CD4-positive, alpha-beta memory T cell (primary cell): ENCODE results near the gene FGFR1OP2. TPM values are rescaled to one million over a fixed set of nuclear protein-coding genes. Genes with fewer than 3 reads are reported as not detected.

ENCODE experiments used
- CTCF ChIA-PET: fragments of 350-600 bp; sonication (Branson Sonifier 250); formaldehyde crosslinking; loops from one replicate; lab custom pipeline; 2021; ENCODE audit warnings: inconsistent platforms; ENCODE audit not compliant: partially characterized antibody; lab: Charles Lee
- POLR2A ChIA-PET: fragments of 350-600 bp; sonication (Branson Sonifier 250); formaldehyde crosslinking; loops from one replicate; lab custom pipeline; 2021; ENCODE audit not compliant: partially characterized antibody; lab: Charles Lee
- DNase-seq, 5 donors: peaks; one replicate each; pipeline versions ENCODE4 v3.0.0 to v3.0.0-alpha.2; 2020 to 2022; ENCODE audit warnings: mixed read lengths in 1 of 5
- H3K27ac ChIP-seq: one replicate; pipeline ENCODE4 v1.7.0; 2013; ENCODE audit warnings: low read depth, low read length
- H3K27me3 ChIP-seq: 2 replicates; pipeline ENCODE4 v1.7.0; 2013; ENCODE audit warnings: mild to moderate bottlenecking, low read length, moderate library complexity; ENCODE audit not compliant: insufficient read depth
- H3K36me3 ChIP-seq: 2 replicates; pipeline ENCODE4 v1.7.0; 2013; ENCODE audit warnings: mild to moderate bottlenecking, low read length, moderate library complexity; ENCODE audit not compliant: insufficient read depth
- H3K4me1 ChIP-seq: 2 replicates; pipeline ENCODE4 v1.7.0; 2013; ENCODE audit warnings: mild to moderate bottlenecking, low read length, moderate library complexity; ENCODE audit not compliant: insufficient read depth
- H3K4me3 ChIP-seq, 2 donors: one replicate each; pipeline ENCODE4 v1.7.0; 2013; ENCODE audit warnings: low read length in 2 of 2, mild to moderate bottlenecking in 1 of 2
- H3K9me3 ChIP-seq, 2 donors: one replicate each; pipeline ENCODE4 v1.7.0; 2013; ENCODE audit warnings: low read length in 2 of 2, control low read depth in 1 of 2; ENCODE audit not compliant: control insufficient read depth in 1 of 2
- H3K27ac Mint-ChIP-seq, 7 donors: one replicate each; pipeline ENCODE4 v1.8.0; 2020 to 2021; ENCODE audit warnings: mixed read lengths in 7 of 7, mild to moderate bottlenecking in 6 of 7, inconsistent platforms in 3 of 7, moderate library complexity in 3 of 7
- H3K27me3 Mint-ChIP-seq, 2 donors: one replicate each; pipeline ENCODE4 v1.8.0; 2020 to 2021; ENCODE audit warnings: mixed read lengths in 2 of 2
- H3K36me3 Mint-ChIP-seq, 2 donors: one replicate each; pipeline ENCODE4 v1.8.0; 2020 to 2021; ENCODE audit warnings: mixed read lengths in 2 of 2, inconsistent platforms in 1 of 2, mild to moderate bottlenecking in 1 of 2
- H3K4me1 Mint-ChIP-seq, 4 donors: one replicate each; pipeline ENCODE4 v1.8.0; 2020 to 2021; ENCODE audit warnings: mixed read lengths in 4 of 4, mild to moderate bottlenecking in 1 of 4
- H3K4me3 Mint-ChIP-seq, 8 donors: one replicate each; pipeline ENCODE4 v1.8.0; 2020 to 2021; ENCODE audit warnings: mixed read lengths in 8 of 8, mild to moderate bottlenecking in 7 of 8, moderate library complexity in 6 of 8, inconsistent platforms in 3 of 8
- H3K9me3 Mint-ChIP-seq, 8 donors: one replicate each; pipeline ENCODE4 v1.8.0; 2020 to 2021; ENCODE audit warnings: mixed read lengths in 8 of 8, mild to moderate bottlenecking in 5 of 8, inconsistent platforms in 3 of 8, moderate library complexity in 1 of 8
- intact Hi-C: fragments of 100-400 bp; cut with micrococcal nuclease; formaldehyde crosslinking; loops from one replicate; pipeline ENCODE4 v1.15.1; 2023
- polyA plus RNA-seq, 2 donors: library from polyadenylated mRNA; unstranded; fragments of 300-500 nt; fragmentation: Illumina TruSeq; gene quantifications; one replicate each; pipeline ENCODE4 v1.2.3, GENCODE V29; 2021
- total RNA-seq, 2 experiments: library from RNA; stranded (reverse); gene quantifications; one replicate each; pipeline ENCODE4 v1.2.3, GENCODE V29; 2021

Gene FGFR1OP2
- total and polyA plus RNA-seq, 4 experiments from 2014 or later: 92.2 to 111 (median 100) TPM

- no peaks in the 10 kb centered on the region for H3K9me3 Mint-ChIP-seq
- Histone ChIP-seq H3K27ac (no peak overlapping the region), H3K9me3 (no peaks in the 10 kb centered on the region), H3K4me3 (no peak overlapping the region), H3K4me1 (no peaks in the 10 kb centered on the region), H3K36me3 (peaks cover 39% of the 10 kb centered on the region), H3K27me3 (no peaks in the 10 kb centered on the region)
- H3K4me3 Mint-ChIP-seq: no peak overlapping the region
- H3K27ac Mint-ChIP-seq: no peak overlapping the region
- no peaks in the 10 kb centered on the region for H3K27me3 Mint-ChIP-seq
- no peak for DNase-seq
- peaks cover 39 to 61% of the 10 kb centered on the region in 2 donors for H3K36me3 Mint-ChIP-seq
- POLR2A ChIA-PET: no interaction called here
- intact Hi-C loops: no loop called here
- peaks cover 0 to 7% (median 2%) of the 10 kb centered on the region in 4 donors for H3K4me1 Mint-ChIP-seq
- CTCF ChIA-PET: interaction anchor here (0.8 kb wide), 2 partner anchors 13 to 15 kb away, joined by 3 to 4 read pairs; no protein-coding TSS in a partner anchor
Measured at GRCh38 chr12:26994109-26994508, 55.8 kb downstream of the FGFR1OP2 start.

- Histone ChIP-seq H3K36me3 (peaks cover 29% of the 10 kb centered on the region), H3K4me1 (peaks cover under 1% of the 10 kb centered on the region), H3K4me3 (no peak overlapping the region), H3K27me3 (no peaks in the 10 kb centered on the region), H3K9me3 (no peaks in the 10 kb centered on the region), H3K27ac (no peak overlapping the region)
- DNase-seq: no peak
- ChIA-PET POLR2A (no interaction called here), CTCF (interaction anchor here (1.6 kb wide), 1 partner anchor 24 kb away, joined by 5 read pairs; no protein-coding TSS in a partner anchor)
- Mint-ChIP-seq H3K27me3 (no peaks in the 10 kb centered on the region), H3K27ac (no peak overlapping the region), H3K36me3 (peaks cover 31 to 57% of the 10 kb centered on the region in 2 donors), H3K9me3 (no peaks in the 10 kb centered on the region), H3K4me3 (no peak overlapping the region), H3K4me1 (peaks cover under 1 to 7% (median 3%) of the 10 kb centered on the region in 4 donors)
- intact Hi-C loops: no loop called here
Measured at GRCh38 chr12:26995706-26996105, 57.4 kb downstream of the FGFR1OP2 start.

GRCh38 chr12:26997003-26997402 lies 58.7 kb downstream of the FGFR1OP2 start:
- Histone ChIP-seq H3K4me3 (no peak overlapping the region), H3K4me1 (peaks cover 10% of the 10 kb centered on the region), H3K27ac (no peak overlapping the region), H3K36me3 (peaks cover 29% of the 10 kb centered on the region), H3K9me3 (no peaks in the 10 kb centered on the region), H3K27me3 (no peaks in the 10 kb centered on the region)
- Mint-ChIP-seq H3K27ac (peak overlapping the region in 1 of 7 donors; percentile 59), H3K27me3 (no peaks in the 10 kb centered on the region), H3K4me1 (peaks cover 4 to 14% (median 13%) of the 10 kb centered on the region in 4 donors), H3K36me3 (peaks cover 40 to 60% of the 10 kb centered on the region in 2 donors), H3K9me3 (no peaks in the 10 kb centered on the region), H3K4me3 (no peak overlapping the region)
- ChIA-PET POLR2A (no interaction called here), CTCF (interaction anchor here (0.7 to 1.6 kb wide), 3 partner anchors 13 to 307 kb away, joined by 3 to 5 read pairs (median 3); no protein-coding TSS in a partner anchor)
- no peak for DNase-seq
- intact Hi-C loops: no loop called here

- ChIA-PET POLR2A (interaction anchor here (1.2 kb wide), 1 partner anchor 12 kb away, joined by 4 read pairs; no protein-coding TSS in a partner anchor), CTCF (interaction anchor here (1.8 kb wide), 1 partner anchor 14 kb away, joined by 11 read pairs; the partner anchor contains the start of gene TM7SF3)
- no peaks in the 10 kb centered on the region for H3K27me3 Mint-ChIP-seq
Measured at GRCh38 chr12:27000961-27001360, 62.7 kb downstream of the FGFR1OP2 start.

GRCh38 chr12:27001663-27002062 lies 63.4 kb downstream of the FGFR1OP2 start:
- POLR2A ChIA-PET: interaction anchor here (1.2 kb wide), 1 partner anchor 11 kb away, joined by 4 read pairs; no protein-coding TSS in a partner anchor
- peaks cover 10 to 34% (median 24%) of the 10 kb centered on the region in 4 donors for H3K4me1 Mint-ChIP-seq
- peaks cover 10% of the 10 kb centered on the region for H3K4me1 ChIP-seq
- H3K27ac ChIP-seq: no peak overlapping the region
- DNase-seq: no peak
- H3K4me3 Mint-ChIP-seq: no peak overlapping the region
- intact Hi-C loops: no loop called here
- H3K27me3 Mint-ChIP-seq: no peaks in the 10 kb centered on the region
- H3K36me3 ChIP-seq: peaks cover 3% of the 10 kb centered on the region
- no peak overlapping the region for H3K4me3 ChIP-seq
- peak overlapping the region in 1 of 7 donors; percentile 38 for H3K27ac Mint-ChIP-seq
- CTCF ChIA-PET: interaction anchor here (1.8 kb wide), 1 partner anchor 13 kb away, joined by 11 read pairs; the partner anchor contains the start of gene TM7SF3
- no peaks in the 10 kb centered on the region for H3K9me3 Mint-ChIP-seq
- peaks cover 25 to 31% of the 10 kb centered on the region in 2 donors for H3K36me3 Mint-ChIP-seq
- no peaks in the 10 kb centered on the region for H3K27me3 ChIP-seq
- H3K9me3 ChIP-seq: no peaks in the 10 kb centered on the region

More at GRCh38 chr12:27000961-27001360, 62.7 kb downstream of the FGFR1OP2 start:
- no peak overlapping the region for H3K4me3 Mint-ChIP-seq
- no peak overlapping the region for H3K4me3 ChIP-seq
- no peak overlapping the region for H3K27ac ChIP-seq
- H3K27me3 ChIP-seq: no peaks in the 10 kb centered on the region
- H3K9me3 ChIP-seq: no peaks in the 10 kb centered on the region
- peaks cover 10 to 34% (median 24%) of the 10 kb centered on the region in 4 donors for H3K4me1 Mint-ChIP-seq
- intact Hi-C loops: no loop called here
- DNase-seq: no peak
- no peaks in the 10 kb centered on the region for H3K9me3 Mint-ChIP-seq
- peaks cover 10% of the 10 kb centered on the region for H3K4me1 ChIP-seq
- H3K27ac Mint-ChIP-seq: peak overlapping the region in 2 of 7 donors; percentile 2 to 25
- peaks cover 5% of the 10 kb centered on the region for H3K36me3 ChIP-seq
- H3K36me3 Mint-ChIP-seq: peaks cover 25 to 34% of the 10 kb centered on the region in 2 donors

- Mint-ChIP-seq H3K4me1 (peaks cover 10 to 34% (median 24%) of the 10 kb centered on the region in 4 donors), H3K9me3 (no peaks in the 10 kb centered on the region), H3K27ac (peak overlapping the region in 1 of 7 donors; percentile 38), H3K36me3 (peaks cover 25 to 29% of the 10 kb centered on the region in 2 donors), H3K4me3 (no peak overlapping the region), H3K27me3 (no peaks in the 10 kb centered on the region)
- no peak for DNase-seq
- Histone ChIP-seq H3K27me3 (no peaks in the 10 kb centered on the region), H3K4me3 (no peak overlapping the region), H3K27ac (no peak overlapping the region), H3K9me3 (no peaks in the 10 kb centered on the region), H3K36me3 (no peaks in the 10 kb centered on the region), H3K4me1 (peaks cover 10% of the 10 kb centered on the region)
- intact Hi-C loops: no loop called here
- CTCF ChIA-PET: interaction anchor here (1.6 to 2.1 kb wide), 3 partner anchors 11 to 13 kb away, joined by 4 to 11 read pairs (median 10); partner anchors contain the start of gene TM7SF3
- POLR2A ChIA-PET: interaction anchor here (1.2 kb wide), 1 partner anchor 11 kb away, joined by 4 read pairs; no protein-coding TSS in a partner anchor
Measured at GRCh38 chr12:27002141-27002540, 63.9 kb downstream of the FGFR1OP2 start.
